ENCODE results near the gene CAVIN1.
"Not testable (repeated sequence)": the region's sequence is repeated elsewhere in the genome, so short reads cannot be mapped to it uniquely, and the experiment has no call there.

Gene CAVIN1

GRCh38 chr17:42449838-42450237 is 26.8 kb upstream of the CAVIN1 start:
- not testable (repeated sequence) for H3K27ac Mint-ChIP-seq

GRCh38 chr17:42449176-42449575 is 26.1 kb upstream of the CAVIN1 start:
- H3K9me3 Mint-ChIP-seq; H3K36me3 Mint-ChIP-seq (ENCODE audit: low read depth); H3K4me3 Mint-ChIP-seq; H3K27ac Mint-ChIP-seq; H3K4me1 Mint-ChIP-seq (ENCODE audit: low read depth); DNase-seq (ENCODE audit: low spot score): not testable (repeated sequence)
- H3K27me3 Mint-ChIP-seq (ENCODE audit: low read depth) = peaks cover 19% of the 10 kb centered on the region

More at GRCh38 chr17:42449838-42450237, 26.8 kb upstream of the CAVIN1 start:
- H3K9me3 Mint-ChIP-seq; DNase-seq (ENCODE audit: low spot score); H3K36me3 Mint-ChIP-seq (ENCODE audit: low read depth); H3K4me3 Mint-ChIP-seq; H3K4me1 Mint-ChIP-seq (ENCODE audit: low read depth): not testable (repeated sequence)
- H3K27me3 Mint-ChIP-seq (ENCODE audit: low read depth) = peaks cover 23% of the 10 kb centered on the region

GRCh38 chr17:42442196-42442565 is 19.1 kb upstream of the CAVIN1 start:
- H3K36me3 Mint-ChIP-seq (ENCODE audit: low read depth) = no peaks in the 10 kb centered on the region
- H3K27ac Mint-ChIP-seq = no peak overlapping the region
- no peaks in the 10 kb centered on the region for H3K9me3 Mint-ChIP-seq
- peaks cover 13% of the 10 kb centered on the region for H3K27me3 Mint-ChIP-seq (ENCODE audit: low read depth)
- peaks cover 5% of the 10 kb centered on the region for H3K4me1 Mint-ChIP-seq (ENCODE audit: low read depth)
- no peak overlapping the region for H3K4me3 Mint-ChIP-seq
- DNase-seq (ENCODE audit: low spot score) = no peak

- peaks cover 13% of the 10 kb centered on the region for H3K27me3 Mint-ChIP-seq (ENCODE audit: low read depth)
- no peak overlapping the region for H3K27ac Mint-ChIP-seq
- peaks cover 5% of the 10 kb centered on the region for H3K4me1 Mint-ChIP-seq (ENCODE audit: low read depth)
- H3K4me3 Mint-ChIP-seq = no peak overlapping the region
- no peak for DNase-seq (ENCODE audit: low spot score)
- no peaks in the 10 kb centered on the region for H3K36me3 Mint-ChIP-seq (ENCODE audit: low read depth)
- H3K9me3 Mint-ChIP-seq = no peaks in the 10 kb centered on the region
These were observed 18.5 kb upstream of the CAVIN1 start for GRCh38 chr17:42441371-42442195.

GRCh38 chr17:42438600-42439567 is 15.8 kb upstream of the CAVIN1 start:
- H3K36me3 Mint-ChIP-seq (ENCODE audit: low read depth) = no peaks in the 10 kb centered on the region
- H3K27me3 Mint-ChIP-seq (ENCODE audit: low read depth) = peaks cover 22% of the 10 kb centered on the region
- peaks cover 5% of the 10 kb centered on the region for H3K4me1 Mint-ChIP-seq (ENCODE audit: low read depth)
- no peak overlapping the region for H3K4me3 Mint-ChIP-seq
- H3K9me3 Mint-ChIP-seq = no peaks in the 10 kb centered on the region
- H3K27ac Mint-ChIP-seq = no peak overlapping the region
- DNase-seq (ENCODE audit: low spot score) = peak; percentile 14

- no peaks in the 10 kb centered on the region for H3K36me3 Mint-ChIP-seq (ENCODE audit: low read depth)
- H3K27ac Mint-ChIP-seq = no peak overlapping the region
- H3K27me3 Mint-ChIP-seq (ENCODE audit: low read depth) = peaks cover 26% of the 10 kb centered on the region
- H3K4me1 Mint-ChIP-seq (ENCODE audit: low read depth) = no peaks in the 10 kb centered on the region
- H3K4me3 Mint-ChIP-seq = no peak overlapping the region
- H3K9me3 Mint-ChIP-seq = no peaks in the 10 kb centered on the region
- no peak for DNase-seq (ENCODE audit: low spot score)
These were observed 13.3 kb upstream of the CAVIN1 start for GRCh38 chr17:42436391-42436790.

GRCh38 chr17:42431758-42432161 is 8.7 kb upstream of the CAVIN1 start:
- Mint-ChIP-seq H3K27ac (no peak overlapping the region), H3K9me3 (no peaks in the 10 kb centered on the region), H3K27me3 (ENCODE audit: low read depth) (peaks cover 41% of the 10 kb centered on the region), H3K36me3 (ENCODE audit: low read depth) (no peaks in the 10 kb centered on the region), H3K4me1 (ENCODE audit: low read depth) (no peaks in the 10 kb centered on the region), H3K4me3 (no peak overlapping the region)
- no peak for DNase-seq (ENCODE audit: low spot score)

GRCh38 chr17:42429726-42430447 is 6.8 kb upstream of the CAVIN1 start:
- H3K4me3 Mint-ChIP-seq = no peak overlapping the region
- H3K27ac Mint-ChIP-seq = no peak overlapping the region
- no peaks in the 10 kb centered on the region for H3K4me1 Mint-ChIP-seq (ENCODE audit: low read depth)

GRCh38 chr17:42428141-42428944 is 5.3 kb upstream of the CAVIN1 start:
- H3K4me1 Mint-ChIP-seq (ENCODE audit: low read depth) = peaks cover 2% of the 10 kb centered on the region
- H3K27ac Mint-ChIP-seq = no peak overlapping the region

More at GRCh38 chr17:42429726-42430447, 6.8 kb upstream of the CAVIN1 start:
- Mint-ChIP-seq H3K36me3 (ENCODE audit: low read depth) (no peaks in the 10 kb centered on the region), H3K9me3 (no peaks in the 10 kb centered on the region), H3K27me3 (ENCODE audit: low read depth) (peaks cover 43% of the 10 kb centered on the region)
- DNase-seq (ENCODE audit: low spot score) = no peak

GRCh38 chr17:42424991-42425610 is 2.0 kb upstream of the CAVIN1 start:
- Mint-ChIP-seq H3K9me3 (no peaks in the 10 kb centered on the region), H3K27ac (no peak overlapping the region), H3K27me3 (ENCODE audit: low read depth) (peaks cover 58% of the 10 kb centered on the region), H3K4me1 (ENCODE audit: low read depth) (peaks cover 11% of the 10 kb centered on the region), H3K4me3 (no peak overlapping the region), H3K36me3 (ENCODE audit: low read depth) (no peaks in the 10 kb centered on the region)
- DNase-seq (ENCODE audit: low spot score) = no peak

More at GRCh38 chr17:42428141-42428944, 5.3 kb upstream of the CAVIN1 start:
- Mint-ChIP-seq H3K9me3 (no peaks in the 10 kb centered on the region), H3K4me3 (no peak overlapping the region), H3K27me3 (ENCODE audit: low read depth) (peaks cover 50% of the 10 kb centered on the region), H3K36me3 (ENCODE audit: low read depth) (no peaks in the 10 kb centered on the region)
- no peak for DNase-seq (ENCODE audit: low spot score)

- H3K27me3 Mint-ChIP-seq (ENCODE audit: low read depth) = peaks cover 61% of the 10 kb centered on the region
- no peaks in the 10 kb centered on the region for H3K36me3 Mint-ChIP-seq (ENCODE audit: low read depth)
- H3K4me1 Mint-ChIP-seq (ENCODE audit: low read depth) = peaks cover 17% of the 10 kb centered on the region
- H3K4me3 Mint-ChIP-seq = peak overlapping the region; percentile 82
- no peaks in the 10 kb centered on the region for H3K9me3 Mint-ChIP-seq
- no peak overlapping the region for H3K27ac Mint-ChIP-seq
- DNase-seq (ENCODE audit: low spot score) = no peak
These were observed 710 bp upstream of the CAVIN1 start for GRCh38 chr17:42423766-42424165.

GRCh38 chr17:42422412-42422957 is 571 bp downstream of the CAVIN1 start:
- H3K4me3 Mint-ChIP-seq = peak overlapping the region; percentile 82
- H3K9me3 Mint-ChIP-seq = no peaks in the 10 kb centered on the region
- H3K36me3 Mint-ChIP-seq (ENCODE audit: low read depth) = no peaks in the 10 kb centered on the region
- peaks cover 54% of the 10 kb centered on the region for H3K27me3 Mint-ChIP-seq (ENCODE audit: low read depth)
- H3K27ac Mint-ChIP-seq = no peak overlapping the region
- H3K4me1 Mint-ChIP-seq (ENCODE audit: low read depth) = peaks cover 17% of the 10 kb centered on the region
- DNase-seq (ENCODE audit: low spot score) = peak; percentile 11
